HL-60 (cell line): ENCODE data around the gene CBARP.
A peak's percentile ranks its signal among the peaks of the same experiment; 100 is the strongest.

ENCODE experiments used
- DNase-seq, 2 experiments: peaks; one replicate each; pipeline ENCODE4 v3.0.0-alpha.2; 2010 to 2020; ENCODE audit warnings: low read depth in 1 of 2, low spot score in 1 of 2
- H3K27ac ChIP-seq: fragments of 250-450 bp; sonication (Bioruptor Pico); replicated peaks from 2 replicates; pipeline ENCODE4 v1.5.1; 2020; ENCODE audit warnings: mild to moderate bottlenecking, moderate library complexity
- H3K27me3 ChIP-seq: fragments of 250-450 bp; sonication (Bioruptor Pico); 2 replicates; pipeline ENCODE4 v1.5.1; 2021; ENCODE audit warnings: mild to moderate bottlenecking, moderate library complexity; ENCODE audit not compliant: insufficient read depth, poor library complexity, severe bottlenecking
- H3K4me3 ChIP-seq: replicated peaks from 2 replicates; pipeline ENCODE4 v1.5.1; 2011; ENCODE audit warnings: mild to moderate bottlenecking, control low read depth, low read length; ENCODE audit not compliant: insufficient read depth
- CTCF ChIP-seq: IDR thresholded peaks from one replicate; pipeline ENCODE4 v1.5.1; 2011; ENCODE audit warnings: low read length, control low read depth, inconsistent platforms; ENCODE audit not compliant: insufficient read depth
- GABPA ChIP-seq: IDR thresholded peaks from 2 replicates; pipeline ENCODE4 v1.6.1; 2012; ENCODE audit warnings: low read depth
- POLR2AphosphoS5 ChIP-seq: IDR thresholded peaks from 2 replicates; pipeline ENCODE4 v1.6.1; 2012; ENCODE audit warnings: low read depth
- SPI1 ChIP-seq: IDR thresholded peaks from 2 replicates; pipeline ENCODE4 v1.6.1; 2012; ENCODE audit warnings: low read depth, mild to moderate bottlenecking, borderline replicate concordance
- TF ChIP-seq, protein P1 (sequence below): IDR thresholded peaks from 2 replicates; pipeline ENCODE4 v1.6.1; 2012; ENCODE audit warnings: low read depth; ENCODE audit not compliant: insufficient replicate concordance

The CBARP gene

DNA sequence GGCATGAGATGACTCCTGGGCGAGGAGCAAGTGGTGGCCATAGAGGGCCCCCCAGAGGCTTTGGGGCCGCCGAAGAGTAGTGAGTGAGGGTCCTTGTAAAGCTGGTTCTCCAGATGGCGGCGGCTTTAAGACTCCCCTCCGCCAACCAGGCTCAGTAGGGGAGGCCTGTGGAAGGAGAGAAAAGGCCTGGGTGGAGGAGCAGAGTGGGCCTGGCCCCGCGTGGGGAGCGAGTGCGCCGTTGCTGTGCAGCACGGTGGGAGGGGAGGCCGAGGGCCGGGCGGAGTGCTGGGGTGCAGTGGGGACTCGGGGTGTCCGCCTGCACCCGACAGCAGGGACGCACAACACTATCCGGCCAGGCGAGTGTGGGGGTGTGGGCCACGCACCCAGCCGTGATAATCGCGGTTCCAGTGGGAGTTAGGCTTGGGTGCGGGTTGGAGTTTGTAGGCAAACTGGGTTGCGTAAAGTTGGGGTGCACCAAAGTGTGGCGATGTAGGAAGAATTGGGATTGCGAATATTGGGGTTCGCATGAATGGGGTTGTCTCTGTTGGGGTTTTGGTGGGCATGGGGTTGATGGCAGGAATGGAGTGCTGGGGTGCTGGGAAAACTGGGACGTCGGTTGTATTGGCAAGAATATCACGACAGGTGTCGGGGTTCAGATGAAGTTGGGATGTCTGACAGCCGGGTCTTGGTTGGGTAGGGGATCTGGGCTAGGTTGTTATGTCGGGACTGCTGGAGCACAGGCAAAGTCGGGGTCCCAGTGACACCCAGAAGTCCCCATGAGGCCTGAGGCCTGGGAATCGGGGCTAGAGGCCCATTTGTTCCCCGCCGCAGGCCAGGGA lies 30.6 kb upstream of the CBARP start:
- TF ChIP-seq CTCF = no peak
- no peak overlapping the region for H3K27ac ChIP-seq
- DNase-seq = no peak
- no peaks in the 10 kb centered on the region for H3K27me3 ChIP-seq
- no peak overlapping the region for H3K4me3 ChIP-seq

DNA sequence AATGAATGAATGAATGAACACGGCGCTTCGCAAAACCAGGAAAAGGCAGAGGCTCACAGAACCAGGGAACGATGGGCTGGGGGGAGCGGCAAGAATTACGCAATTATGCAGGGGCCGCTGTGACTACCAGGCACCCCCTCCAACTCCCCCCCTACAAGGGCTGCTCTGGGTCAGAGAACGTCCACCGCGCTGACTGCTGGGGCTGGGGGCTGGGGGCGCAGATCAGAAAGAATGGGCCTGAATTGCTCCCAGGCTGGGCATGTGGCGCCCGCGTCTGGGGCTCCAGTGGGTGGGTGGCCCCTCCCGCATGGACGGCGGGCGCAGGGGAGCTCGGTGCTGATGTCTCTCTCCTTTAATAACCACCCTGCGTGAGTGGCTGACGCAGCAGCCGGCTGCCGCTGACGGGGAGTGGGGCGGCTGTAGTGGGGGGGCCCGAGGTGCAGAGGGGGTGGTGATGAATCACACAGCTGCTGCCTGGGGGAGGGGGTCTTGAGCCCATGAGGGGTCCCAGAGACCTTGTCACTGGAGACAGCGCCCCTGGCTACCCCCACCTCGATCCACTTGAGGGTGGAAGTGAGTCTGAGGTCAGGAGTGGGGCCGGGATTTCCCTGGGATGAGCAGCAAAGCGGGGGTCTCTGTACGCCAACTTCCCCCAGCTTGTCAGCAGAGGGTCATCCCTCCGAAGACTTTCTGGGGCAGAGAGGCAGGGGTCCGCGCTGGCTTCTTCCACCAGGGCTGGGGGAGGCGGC lies 29.8 kb upstream of the CBARP start:
- Histone ChIP-seq H3K4me3 (no peak overlapping the region), H3K27ac (no peak overlapping the region), H3K27me3 (no peaks in the 10 kb centered on the region)
- TF ChIP-seq CTCF (no peak), POLR2AphosphoS5 (peak; percentile 2; the same call in 1 of the 2 replicates), SPI1 (no peak), GABPA (no peak)
- TF ChIP-seq, protein P1, sequence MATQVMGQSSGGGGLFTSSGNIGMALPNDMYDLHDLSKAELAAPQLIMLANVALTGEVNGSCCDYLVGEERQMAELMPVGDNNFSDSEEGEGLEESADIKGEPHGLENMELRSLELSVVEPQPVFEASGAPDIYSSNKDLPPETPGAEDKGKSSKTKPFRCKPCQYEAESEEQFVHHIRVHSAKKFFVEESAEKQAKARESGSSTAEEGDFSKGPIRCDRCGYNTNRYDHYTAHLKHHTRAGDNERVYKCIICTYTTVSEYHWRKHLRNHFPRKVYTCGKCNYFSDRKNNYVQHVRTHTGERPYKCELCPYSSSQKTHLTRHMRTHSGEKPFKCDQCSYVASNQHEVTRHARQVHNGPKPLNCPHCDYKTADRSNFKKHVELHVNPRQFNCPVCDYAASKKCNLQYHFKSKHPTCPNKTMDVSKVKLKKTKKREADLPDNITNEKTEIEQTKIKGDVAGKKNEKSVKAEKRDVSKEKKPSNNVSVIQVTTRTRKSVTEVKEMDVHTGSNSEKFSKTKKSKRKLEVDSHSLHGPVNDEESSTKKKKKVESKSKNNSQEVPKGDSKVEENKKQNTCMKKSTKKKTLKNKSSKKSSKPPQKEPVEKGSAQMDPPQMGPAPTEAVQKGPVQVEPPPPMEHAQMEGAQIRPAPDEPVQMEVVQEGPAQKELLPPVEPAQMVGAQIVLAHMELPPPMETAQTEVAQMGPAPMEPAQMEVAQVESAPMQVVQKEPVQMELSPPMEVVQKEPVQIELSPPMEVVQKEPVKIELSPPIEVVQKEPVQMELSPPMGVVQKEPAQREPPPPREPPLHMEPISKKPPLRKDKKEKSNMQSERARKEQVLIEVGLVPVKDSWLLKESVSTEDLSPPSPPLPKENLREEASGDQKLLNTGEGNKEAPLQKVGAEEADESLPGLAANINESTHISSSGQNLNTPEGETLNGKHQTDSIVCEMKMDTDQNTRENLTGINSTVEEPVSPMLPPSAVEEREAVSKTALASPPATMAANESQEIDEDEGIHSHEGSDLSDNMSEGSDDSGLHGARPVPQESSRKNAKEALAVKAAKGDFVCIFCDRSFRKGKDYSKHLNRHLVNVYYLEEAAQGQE = no peak
- peak in 1 of 2 experiments; percentile 41 for DNase-seq

DNA sequence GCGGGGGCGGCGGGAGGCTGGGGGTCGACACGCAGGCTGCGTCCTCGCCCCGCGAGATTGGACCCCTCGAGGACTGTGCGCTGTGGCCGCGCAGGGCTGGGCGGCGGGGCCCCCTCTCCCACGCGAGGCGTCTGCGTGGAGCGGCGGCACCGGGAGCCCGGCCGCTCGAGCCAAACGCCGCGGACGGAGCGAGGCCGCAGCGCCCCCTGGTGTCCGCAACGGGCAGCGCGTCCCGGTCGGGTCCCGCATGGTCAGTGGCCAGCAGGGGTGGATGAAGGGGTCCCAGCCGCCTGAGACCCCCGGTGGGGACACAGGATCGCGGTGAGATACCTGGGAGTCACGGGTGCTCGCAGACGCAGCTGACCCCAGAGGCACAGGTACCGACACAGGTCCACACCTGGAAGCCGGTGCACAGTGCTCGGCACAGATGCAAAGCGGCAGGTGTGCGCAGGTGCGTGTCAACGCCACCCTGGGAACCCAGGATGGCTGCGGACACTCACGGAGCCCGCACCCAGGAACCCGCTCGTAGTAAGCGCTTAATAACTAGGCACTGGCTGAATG lies 29.2 kb upstream of the CBARP start:
- no peak overlapping the region for H3K27ac ChIP-seq
- H3K4me3 ChIP-seq = peak overlapping the region; percentile 48
- peak; percentile 35 to 59 for DNase-seq
- no peaks in the 10 kb centered on the region for H3K27me3 ChIP-seq
- no peak for TF ChIP-seq SPI1
- peak; percentile 67 for TF ChIP-seq CTCF
- TF ChIP-seq, protein P1 = no peak
